Colon (tissue), 2 donors: ENCODE results near the gene PPP2R5C.

Experiments used
- FAIRE-seq: peaks from 2 replicates; lab custom pipeline; 2012; peaks lifted over from hg19 to GRCh38; lab: Jason Lieb, UNC
- donor health status: control.
- donor health status: control.

Gene PPP2R5C

DNA sequence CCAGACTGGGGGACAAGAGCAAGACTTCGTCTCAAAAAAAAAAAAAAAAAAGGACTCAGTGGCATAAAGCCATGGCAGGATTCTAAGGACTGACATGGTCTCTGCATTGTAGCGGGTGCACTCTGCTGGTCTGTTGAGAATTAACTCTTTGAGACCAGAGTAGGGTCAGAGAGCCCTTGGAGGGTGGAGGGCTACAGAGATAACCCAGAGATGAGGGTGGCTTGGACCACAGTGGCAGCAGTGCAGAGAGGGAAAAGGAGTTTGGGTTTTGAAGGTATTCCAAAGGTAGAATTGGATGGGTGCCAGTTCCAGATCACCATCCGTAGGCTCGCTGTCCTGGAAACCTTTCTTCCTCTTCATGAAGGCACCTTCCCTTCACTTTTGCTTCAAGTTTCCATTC, 188.6 kb downstream of the PPP2R5C start:
- no peak for FAIRE-seq

DNA sequence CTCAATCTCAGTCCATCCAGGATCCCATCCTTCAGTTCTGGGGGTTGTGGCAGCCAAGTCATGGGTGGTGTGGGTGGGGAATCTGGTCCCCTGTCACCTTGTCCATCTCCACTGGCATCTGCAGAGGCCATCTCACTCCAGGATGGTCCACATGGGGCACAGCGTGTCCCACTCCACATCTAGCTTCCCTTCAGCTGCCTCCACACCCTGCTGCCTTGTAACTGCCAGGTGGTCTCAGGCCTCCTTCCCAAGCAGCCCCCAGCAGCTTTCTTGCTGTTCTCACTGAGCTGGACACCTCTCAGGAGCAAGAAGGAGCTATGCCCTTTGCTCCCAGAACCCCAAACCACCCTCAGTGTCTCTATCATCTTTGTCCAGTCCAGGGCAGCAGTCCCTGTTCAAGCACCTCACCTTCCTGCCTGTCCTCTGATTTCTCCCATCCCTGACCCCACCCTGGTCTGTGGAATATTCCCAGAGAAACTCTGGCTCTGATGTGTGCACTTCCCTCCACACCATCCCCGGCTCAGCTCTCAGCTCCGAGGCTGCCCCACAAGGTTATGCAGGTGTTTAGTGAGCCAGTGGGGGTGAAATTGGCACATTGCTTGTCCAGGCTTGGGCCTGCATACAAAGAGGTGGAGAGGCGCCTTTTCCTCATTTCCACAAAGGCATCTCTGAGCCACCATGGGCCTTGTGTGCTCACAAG, 189.2 kb downstream of the PPP2R5C start:
- FAIRE-seq: no peak

- FAIRE-seq: no peak
Measured at GRCh38 chr14:101953151-101953550, 191.6 kb downstream of the PPP2R5C start.

DNA sequence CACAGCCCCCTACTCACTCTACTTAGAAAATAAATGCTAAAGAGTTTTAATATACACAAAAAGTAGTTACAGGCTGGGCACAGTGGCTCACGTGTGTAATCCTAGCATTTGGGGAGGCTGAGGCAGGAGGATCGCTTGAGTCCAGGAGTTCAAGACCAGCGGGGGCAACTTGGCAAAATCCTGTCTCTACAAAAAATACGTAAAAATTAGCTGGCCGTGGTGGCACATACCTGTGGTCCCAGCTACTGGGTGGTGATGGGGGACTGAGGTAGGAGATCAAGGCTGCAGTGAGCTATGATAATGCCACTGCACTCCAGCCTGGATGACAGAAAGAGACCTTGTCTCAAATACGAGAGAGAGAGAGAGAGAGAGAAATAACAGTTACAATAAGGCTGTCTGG, 193.0 kb downstream of the PPP2R5C start:
- FAIRE-seq: no peak

GRCh38 chr14:101955695-101956161, 194.2 kb downstream of the PPP2R5C start:
- no peak for FAIRE-seq

GRCh38 chr14:101956179-101956885, 194.8 kb downstream of the PPP2R5C start:
- no peak for FAIRE-seq

- no peak for FAIRE-seq
Measured at GRCh38 chr14:101957406-101958234, 196.1 kb downstream of the PPP2R5C start.

DNA sequence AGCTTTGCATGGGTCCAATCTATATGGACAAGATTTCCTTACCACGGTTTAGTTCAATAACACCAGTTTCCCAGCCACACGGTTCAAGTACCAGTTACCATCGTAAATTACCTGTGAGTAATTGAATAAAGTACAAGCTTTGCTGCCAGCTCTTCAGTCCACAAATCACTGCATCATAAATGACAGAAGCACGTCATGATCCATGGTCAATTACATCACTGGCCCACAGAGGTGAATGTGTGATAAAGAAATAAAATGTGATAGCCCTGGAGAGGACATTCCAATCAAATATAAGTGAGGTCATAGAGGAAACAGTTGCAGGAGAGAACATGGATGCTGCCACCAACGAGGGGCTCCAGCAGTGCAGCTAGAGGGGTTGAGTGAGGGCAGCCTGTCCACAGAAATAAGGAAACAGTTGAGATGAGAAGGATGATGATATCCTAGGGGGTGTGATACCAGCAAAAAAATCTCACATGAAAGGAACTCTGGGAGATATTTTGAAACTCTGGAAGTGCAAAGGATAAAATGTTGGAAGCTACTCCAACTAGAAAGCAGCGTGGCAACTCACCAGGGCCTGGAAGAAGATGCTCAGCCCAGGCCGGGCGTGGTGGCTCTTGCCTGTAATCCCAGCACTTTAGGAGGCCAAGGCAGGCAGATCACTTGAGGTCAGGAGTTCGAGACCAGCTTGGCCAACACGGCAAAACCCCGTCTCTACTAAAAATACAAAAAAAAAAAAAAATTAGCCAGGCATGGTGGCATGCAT, 197.1 kb downstream of the PPP2R5C start:
- FAIRE-seq: no peak

GRCh38 chr14:101959277-101959676, 197.8 kb downstream of the PPP2R5C start:
- FAIRE-seq: no peak

DNA sequence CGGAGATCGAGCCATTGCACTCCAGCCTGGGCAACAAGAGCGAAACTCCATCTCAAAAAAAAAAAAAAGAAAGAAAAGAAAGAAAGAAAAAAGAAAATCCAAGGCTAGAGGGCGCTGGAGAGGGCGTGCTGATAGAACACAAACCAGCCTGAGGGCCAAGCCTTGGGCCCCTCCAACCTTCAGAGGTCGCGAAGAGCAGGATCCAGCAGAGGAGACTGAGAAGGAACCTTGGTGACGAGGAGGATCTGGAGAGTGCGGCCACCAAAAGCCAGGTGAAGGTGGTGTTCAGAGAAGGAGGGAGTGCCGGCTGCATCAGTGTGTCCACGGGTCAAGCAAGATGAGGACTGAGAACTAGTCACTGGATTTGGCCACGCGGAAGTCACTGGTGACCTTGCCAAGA, 198.7 kb downstream of the PPP2R5C start:
- FAIRE-seq: no peak

GRCh38 chr14:101961011-101961721, 199.7 kb downstream of the PPP2R5C start:
- no peak for FAIRE-seq

GRCh38 chr14:101961746-101962502, 200.4 kb downstream of the PPP2R5C start:
- no peak for FAIRE-seq

- FAIRE-seq: no peak
Measured at GRCh38 chr14:101962503-101962874, 201.0 kb downstream of the PPP2R5C start.

- FAIRE-seq: no peak
Measured at GRCh38 chr14:101963052-101963451, 201.5 kb downstream of the PPP2R5C start.

- FAIRE-seq: no peak
Measured at GRCh38 chr14:101963656-101964296, 202.3 kb downstream of the PPP2R5C start.

GRCh38 chr14:101964297-101965180, 203.0 kb downstream of the PPP2R5C start, which contains the start of gene DYNC1H1:
Gene DYNC1H1, plus strand, starts transcription at chr14:101964573. Its CDS starts 119 bp downstream, at chr14:101964692.
- no peak for FAIRE-seq

DNA sequence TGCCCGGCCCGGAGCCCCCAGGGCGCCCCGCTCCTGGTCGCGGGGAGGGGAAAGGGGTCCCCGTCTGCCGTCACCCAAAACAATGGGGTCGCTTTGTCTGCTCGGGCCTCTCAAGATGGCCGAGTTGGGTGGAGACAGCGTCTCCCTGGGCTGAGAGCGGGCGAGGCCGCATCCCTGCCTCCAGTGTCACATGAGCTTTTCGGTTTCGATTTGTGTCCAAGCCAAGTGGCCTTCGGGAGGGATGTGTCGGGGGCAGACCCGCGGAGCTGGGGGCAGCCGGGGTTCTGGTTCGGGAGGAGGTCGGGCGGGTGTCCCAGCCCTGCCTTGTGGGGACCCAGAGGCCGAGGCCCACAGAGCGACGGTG, 203.7 kb downstream of the PPP2R5C start:
- FAIRE-seq: no peak

DNA sequence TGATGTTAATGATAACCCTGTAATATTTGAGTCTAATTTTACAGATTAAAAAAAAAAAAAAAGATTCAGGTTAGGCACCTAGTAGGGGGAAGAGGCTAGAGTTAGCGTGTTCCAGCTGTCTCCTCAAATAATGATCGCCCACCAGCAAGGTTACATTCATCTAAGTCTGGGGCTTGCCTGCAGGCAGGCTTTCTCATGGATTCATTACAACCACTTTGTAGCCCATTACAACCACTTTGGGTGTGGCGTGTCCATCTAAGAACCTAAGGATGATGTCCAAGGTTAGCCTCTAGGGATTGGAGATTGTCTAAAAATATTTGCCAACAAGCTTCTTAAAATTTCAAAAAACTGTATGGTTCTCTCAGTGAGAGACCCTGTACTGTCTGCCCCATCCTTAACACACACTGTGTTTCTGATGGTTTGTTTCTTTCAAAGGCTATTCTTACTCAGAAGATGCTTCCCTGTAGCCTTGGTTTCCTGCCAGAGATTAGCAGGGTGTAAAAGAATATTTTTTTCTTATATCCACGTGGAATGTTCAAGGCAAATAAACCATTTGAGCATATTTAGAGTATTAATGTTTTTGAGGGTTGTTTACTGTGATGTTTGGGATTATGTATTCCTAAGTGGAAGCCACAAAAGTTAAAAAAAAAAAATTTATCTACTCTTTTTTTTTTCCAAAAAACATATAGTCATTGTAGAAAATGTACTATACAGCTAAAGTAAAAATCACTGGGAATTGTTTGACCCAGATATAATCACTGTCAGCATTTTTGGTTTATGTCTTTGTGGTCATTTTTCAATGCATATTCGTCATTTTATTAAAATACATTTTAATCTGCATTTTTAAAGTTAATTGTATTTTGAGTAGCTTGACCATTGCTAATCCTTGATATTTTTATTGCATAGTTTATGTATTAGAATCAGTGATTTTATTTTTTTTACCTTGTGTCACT, 204.5 kb downstream of the PPP2R5C start:
- no peak for FAIRE-seq
